Heart left ventricle (tissue), 13 donors: ENCODE data around the gene ZEB1.
"Not testable (repeated sequence)": the region's sequence is repeated elsewhere in the genome, so short reads cannot be mapped to it uniquely, and the experiment has no call there.

Experiments
- POLR2A ChIP-seq, 2 donors: fragments of 450-650 bp; IDR thresholded peaks; one replicate each; pipeline ENCODE4 v1.6.1; 2017; ENCODE audit warnings: antibody characterized with exemption in 2 of 2, mild to moderate bottlenecking in 2 of 2, moderate library complexity in 2 of 2
- TF ChIP-seq, protein P1 (sequence below), 12 donors: fragments of 200-600 bp; sonication (generic) in 4 of 12; IDR thresholded peaks; one replicate each; pipeline versions ENCODE4 v1.5.0 to v1.8.0; 2018 to 2022; ENCODE audit warnings: antibody characterized with exemption in 12 of 12, mild to moderate bottlenecking in 5 of 12
- donor health status: ischemic (EF 13 %, LVEDD 7.1; RV severe dilation, severe dysfunction).
- donor health status: DM: no; HTN: yes; CAD: no.
- donor health status: DM: no; HTN: no; CAD: no.
- donor health status: ischemic (EF 25% LVEDD 6.9; RV normal size, moderate dysfunction).
- donor health status: ischemic (EF 25% LVEDD 5.7; RV mildly dilated, moderate dysfunction).
- donor health status: ischemic (EF 35%, LVEDD 5.7; RV mildly dilated, moderate dysfunction).
- donor health status: nonischemic (EF 11% LVEDD 7.7; RV severe dilation, severe dysfunction).
- donor health status: DM: yes; HTN: yes; CAD: no.
- donor health status: PGD.
- donor health status: ischemic (EF 29% LVEDD 5.4; RV normal size, mild dysfunction).
- donor health status: nonischemic (EF 23%, LVEDD 6.1; RV moderate dilation, normal function).

GRCh38 chr10:31405829-31406228, 86.8 kb downstream of the ZEB1 start:
- TF ChIP-seq, protein P1, sequence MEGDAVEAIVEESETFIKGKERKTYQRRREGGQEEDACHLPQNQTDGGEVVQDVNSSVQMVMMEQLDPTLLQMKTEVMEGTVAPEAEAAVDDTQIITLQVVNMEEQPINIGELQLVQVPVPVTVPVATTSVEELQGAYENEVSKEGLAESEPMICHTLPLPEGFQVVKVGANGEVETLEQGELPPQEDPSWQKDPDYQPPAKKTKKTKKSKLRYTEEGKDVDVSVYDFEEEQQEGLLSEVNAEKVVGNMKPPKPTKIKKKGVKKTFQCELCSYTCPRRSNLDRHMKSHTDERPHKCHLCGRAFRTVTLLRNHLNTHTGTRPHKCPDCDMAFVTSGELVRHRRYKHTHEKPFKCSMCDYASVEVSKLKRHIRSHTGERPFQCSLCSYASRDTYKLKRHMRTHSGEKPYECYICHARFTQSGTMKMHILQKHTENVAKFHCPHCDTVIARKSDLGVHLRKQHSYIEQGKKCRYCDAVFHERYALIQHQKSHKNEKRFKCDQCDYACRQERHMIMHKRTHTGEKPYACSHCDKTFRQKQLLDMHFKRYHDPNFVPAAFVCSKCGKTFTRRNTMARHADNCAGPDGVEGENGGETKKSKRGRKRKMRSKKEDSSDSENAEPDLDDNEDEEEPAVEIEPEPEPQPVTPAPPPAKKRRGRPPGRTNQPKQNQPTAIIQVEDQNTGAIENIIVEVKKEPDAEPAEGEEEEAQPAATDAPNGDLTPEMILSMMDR (IDR thresholded peaks at IDR 0.05) = not testable (repeated sequence)
- TF ChIP-seq POLR2A (IDR thresholded peaks at IDR 0.05) = not testable (repeated sequence)
